H1 (cell line): ENCODE measurements around the gene IQSEC3. TPM values are rescaled to one million over a fixed set of nuclear protein-coding genes. Genes with fewer than 3 reads are reported as not detected.
A peak's percentile ranks its signal among the peaks of the same experiment; 100 is the strongest.

Source experiments
- CTCF ChIA-PET: fragments of 300-600 bp; sonication (Branson Sonifier 250); formaldehyde crosslinking; loops from one replicate; lab custom pipeline; 2021; ENCODE audit not compliant: partially characterized antibody; lab: Charles Lee
- POLR2A ChIA-PET: fragments of 300-600 bp; sonication (Branson Sonifier 250); formaldehyde crosslinking; loops from one replicate; lab custom pipeline; 2021; ENCODE audit warnings: inconsistent platforms; ENCODE audit not compliant: partially characterized antibody; lab: Charles Lee
- DNase-seq, 2 experiments: peaks; one replicate each; pipeline versions ENCODE4 v3.0.0 to v3.0.0-alpha.2; 2010 to 2022; ENCODE audit warnings: low spot score in 2 of 2, low read depth in 1 of 2, mixed read lengths in 1 of 2
- FAIRE-seq: peaks from 2 replicates; lab custom pipeline; 2011; peaks lifted over from hg19 to GRCh38; lab: Jason Lieb, UNC
- H2AFZ ChIP-seq: 2 replicates; pipeline ENCODE4 v1.8.1; 2012; ENCODE audit warnings: low read length, inconsistent platforms
- H2AK5ac ChIP-seq: 2 replicates; pipeline ENCODE4 v1.6.1; 2013; ENCODE audit warnings: low read depth, low read length
- H2BK120ac ChIP-seq: replicated peaks from 2 replicates; pipeline ENCODE3; 2013; ENCODE audit warnings: low read depth, low read length, inconsistent platforms
- H2BK12ac ChIP-seq: 2 replicates; pipeline ENCODE4 v1.6.1; 2013; ENCODE audit warnings: low read depth, low read length
- H2BK15ac ChIP-seq: 2 replicates; pipeline ENCODE4 v1.6.1; 2013; ENCODE audit warnings: low read length
- H2BK20ac ChIP-seq: 2 replicates; pipeline ENCODE4 v1.6.1; 2013; ENCODE audit warnings: low read length
- H2BK5ac ChIP-seq: 2 replicates; pipeline ENCODE4 v1.6.1; 2013; ENCODE audit warnings: low read depth, low read length
- H3K14ac ChIP-seq: 2 replicates; pipeline ENCODE4 v1.6.1; 2013; ENCODE audit warnings: inconsistent platforms; ENCODE audit not compliant: insufficient read length
- H3K18ac ChIP-seq: 2 replicates; pipeline ENCODE4 v1.6.1; 2013; ENCODE audit warnings: low read length; ENCODE audit errors: extremely low read depth
- H3K23ac ChIP-seq: 2 replicates; pipeline ENCODE4 v1.6.1; 2013; ENCODE audit warnings: inconsistent platforms; ENCODE audit not compliant: insufficient read length
- H3K23me2 ChIP-seq: 2 replicates; pipeline ENCODE4 v1.6.1; 2013; ENCODE audit warnings: low read depth, low read length
- H3K27ac ChIP-seq: 2 replicates; pipeline ENCODE4 v1.6.1; 2011; ENCODE audit warnings: low read depth, low read length, inconsistent platforms
- H3K27me3 ChIP-seq, 4 experiments: replicated peaks in 1 of 4; 1 replicate in 1 of 4; 2 replicates in 3 of 4; pipeline versions ENCODE4 v1.6.1 to v1.8.1; 2011 to 2013; ENCODE audit warnings: low read length in 3 of 4, mild to moderate bottlenecking in 3 of 4, inconsistent platforms in 2 of 4, mixed read lengths in 2 of 4, moderate library complexity in 1 of 4; ENCODE audit not compliant: control insufficient read depth in 3 of 4, insufficient read depth in 3 of 4; ENCODE audit errors: extremely low read depth in 1 of 4
- H3K36me3 ChIP-seq, 4 experiments: 2 replicates each; pipeline versions ENCODE4 v1.6.1 to v1.8.1; 2011 to 2013; ENCODE audit warnings: mild to moderate bottlenecking in 4 of 4, low read length in 3 of 4, moderate library complexity in 2 of 4, control low read depth in 1 of 4, inconsistent platforms in 1 of 4; ENCODE audit not compliant: insufficient read depth in 4 of 4, control insufficient read depth in 2 of 4
- H3K4ac ChIP-seq: replicated peaks from 2 replicates; pipeline ENCODE3; 2013; ENCODE audit warnings: low read length, low read depth, mixed read lengths, inconsistent platforms; ENCODE audit not compliant: insufficient read length
- H3K4me1 ChIP-seq, 4 experiments: replicated peaks in 1 of 4; 1 replicate in 1 of 4; 2 replicates in 3 of 4; pipeline versions ENCODE4 v1.6.1 to v1.8.1; 2011 to 2013; ENCODE audit warnings: low read length in 3 of 4, inconsistent platforms in 2 of 4, mixed read lengths in 1 of 4; ENCODE audit not compliant: insufficient read depth in 4 of 4, control insufficient read depth in 3 of 4
- H3K4me2 ChIP-seq, 2 experiments: 2 replicates each; pipeline versions ENCODE4 v1.6.1 to v1.8.1; 2011 to 2013; ENCODE audit warnings: low read depth in 2 of 2, low read length in 2 of 2, control low read depth in 1 of 2, inconsistent platforms in 1 of 2, mild to moderate bottlenecking in 1 of 2; ENCODE audit not compliant: insufficient read depth in 1 of 2
- H3K4me3 ChIP-seq, 4 experiments: fragments of 200-600, 300-600 bp in 1 of 4; sonication (generic), shearing (Covaris generic), sonication (Bioruptor Twin) in 1 of 4; 2 replicates each; pipeline versions ENCODE4 v1.5.1 to v1.8.1; 2011 to 2016; ENCODE audit warnings: low read length in 4 of 4, low read depth in 3 of 4, control low read depth in 2 of 4, inconsistent platforms in 2 of 4, mild to moderate bottlenecking in 2 of 4, mixed read lengths in 1 of 4, moderate library complexity in 1 of 4; ENCODE audit not compliant: insufficient read depth in 2 of 4; ENCODE audit errors: extremely low read depth in 1 of 4
- H3K56ac ChIP-seq: replicated peaks from 2 replicates; pipeline ENCODE3; 2013; ENCODE audit warnings: low read depth, mild to moderate bottlenecking, mixed read lengths, low read length, inconsistent platforms; ENCODE audit not compliant: insufficient read length
- H3K79me1 ChIP-seq: 2 replicates; pipeline ENCODE4 v1.6.1; 2013; ENCODE audit warnings: low read depth, low read length, control low read depth
- H3K79me2 ChIP-seq, 2 experiments: 2 replicates each; pipeline versions ENCODE4 v1.6.1 to v1.8.1; 2012 to 2013; ENCODE audit warnings: low read length in 2 of 2, mild to moderate bottlenecking in 2 of 2, inconsistent platforms in 1 of 2; ENCODE audit not compliant: insufficient read depth in 2 of 2, control insufficient read depth in 1 of 2
- H3K9ac ChIP-seq, 4 experiments: replicated peaks in 1 of 4; 1 replicate in 1 of 4; 2 replicates in 3 of 4; pipeline versions ENCODE4 v1.6.1 to v1.8.1; 2011 to 2013; ENCODE audit warnings: low read depth in 3 of 4, low read length in 3 of 4, control low read depth in 2 of 4, mild to moderate bottlenecking in 2 of 4, moderate library complexity in 2 of 4, inconsistent platforms in 1 of 4; ENCODE audit errors: extremely low read depth in 1 of 4
- H3K9me3 ChIP-seq, 2 experiments: 2 replicates each; pipeline versions ENCODE4 v1.6.1 to v1.8.1; 2012 to 2013; ENCODE audit warnings: mild to moderate bottlenecking in 2 of 2, moderate library complexity in 2 of 2, control low read depth in 1 of 2, inconsistent platforms in 1 of 2, low read depth in 1 of 2, low read length in 1 of 2, mixed read lengths in 1 of 2; ENCODE audit not compliant: insufficient read depth in 2 of 2
- H4K20me1 ChIP-seq, 2 experiments: replicated peaks in 1 of 2; 2 replicates each; pipeline versions ENCODE3 to v1.8.1; 2011 to 2013; ENCODE audit warnings: inconsistent platforms in 2 of 2, low read length in 2 of 2, mild to moderate bottlenecking in 1 of 2; ENCODE audit not compliant: insufficient read depth in 2 of 2, control insufficient read depth in 1 of 2
- H4K5ac ChIP-seq: 2 replicates; pipeline ENCODE4 v1.6.1; 2013; ENCODE audit warnings: low read length, low read depth, mixed read lengths, inconsistent platforms; ENCODE audit not compliant: insufficient read length
- H4K8ac ChIP-seq: 2 replicates; pipeline ENCODE4 v1.8.0; 2013; ENCODE audit warnings: mild to moderate bottlenecking, moderate library complexity, low read length, inconsistent platforms; ENCODE audit not compliant: insufficient read depth; ENCODE audit errors: extremely low read depth
- H4K91ac ChIP-seq: replicated peaks from 2 replicates; pipeline ENCODE3; 2013; ENCODE audit warnings: low read length, mixed read lengths, inconsistent platforms; ENCODE audit not compliant: insufficient read length
- RAD21 ChIP-seq, 2 experiments: IDR thresholded peaks in 1 of 2; conservative IDR thresholded peaks in 1 of 2; 2 replicates each; pipeline ENCODE4 v1.6.1; 2011; ENCODE audit warnings: low read depth in 2 of 2, low read length in 2 of 2, improper control_type of control experiment in 1 of 2, inconsistent platforms in 1 of 2, mild to moderate bottlenecking in 1 of 2, moderate library complexity in 1 of 2
- WGBS, 2 experiments: shearing (Covaris generic) in 1 of 2; methylation state at CpG; one replicate each; pipeline versions ENCODE4 v1.1.6 to v1.1.7; 2013 to 2015; ENCODE audit warnings: low lambda C conversion rate in 2 of 2, mixed read lengths in 2 of 2, inconsistent platforms in 1 of 2, low coverage in 1 of 2, missing lambda C conversion rate in 1 of 2; ENCODE audit not compliant: insufficient replicate concordance in 2 of 2, insufficient coverage in 1 of 2, insufficient read length in 1 of 2; ENCODE audit errors: extremely low coverage in 1 of 2, missing lambda C conversion rate in 1 of 2; 5-methylcytosine and 5-hydroxymethylcytosine counted together
- polyA plus RNA-seq, 7 experiments: library from polyadenylated mRNA; depleted of rRNA in 3 of 7; stranded (reverse) in 5 of 7; unstranded in 2 of 7; fragments of >200 nt in 5 of 7; fragments of 200-250 nt in 2 of 7; gene quantifications; 1 replicate in 5 of 7; 2 replicates in 1 of 7; 4 replicates in 1 of 7; pipeline versions ENCODE4 v1.2.1 to v1.2.3, GENCODE V29; 2011 to 2013; ENCODE audit warnings: missing spikeins in 2 of 7, mixed read lengths in 2 of 7
- total RNA-seq: library from RNA; stranded (reverse); fragmentation: NEBNext Ultra II Directional; extraction: Animal tissue kit (Norgen Biotek cat#: 25700); gene quantifications from 2 replicates; pipeline ENCODE4 v1.2.1, GENCODE V29; 2021
- TF ChIP-seq, protein P1 (sequence below), 3 experiments: IDR thresholded peaks; 1 replicate in 2 of 3; 2 replicates in 1 of 3; pipeline versions ENCODE4 v1.5.1 to v1.6.1; 2011; ENCODE audit warnings: low read length in 3 of 3, mild to moderate bottlenecking in 3 of 3, inconsistent platforms in 2 of 3, low read depth in 1 of 3, moderate library complexity in 1 of 3; ENCODE audit not compliant: insufficient read depth in 1 of 3; ENCODE audit errors: control extremely low read depth in 1 of 3

The IQSEC3 gene
- total and polyA plus RNA-seq, 2 of the 8 experiments (the other 6 are each of a cell fraction or from before 2014, with no cell fraction given) = 1.2 to 3.1 TPM

GRCh38 chr12:169528-170370 is 103.2 kb downstream of the IQSEC3 start:
- H3K9me3 ChIP-seq = no peaks in the 10 kb centered on the region
- no peaks in the 10 kb centered on the region for H3K79me1 ChIP-seq
- POLR2A ChIA-PET = interaction anchor here (1.6 kb wide), 1 partner anchor 15 kb away, joined by 6 read pairs; no protein-coding TSS in a partner anchor
- peak overlapping the region; percentile 72; the same call in 1 of the 2 replicates for H2BK15ac ChIP-seq
- 0 out of 2 replicates have a peak overlapping the region, but pooled peaks have one; percentile 93 for H2BK20ac ChIP-seq
- peak overlapping the region; percentile 60; the same call in 1 of the 2 replicates for H2BK12ac ChIP-seq
- H2BK120ac ChIP-seq = no peak overlapping the region
- H3K4me2 ChIP-seq = 0 out of 4 replicates have a peak overlapping the region, but pooled peaks of 1 of the 2 experiments have one; percentile 19
- FAIRE-seq (no peak), DNase-seq (no peak)
- H3K36me3 ChIP-seq = no peaks in the 10 kb centered on the region
- H3K56ac ChIP-seq = no peak overlapping the region
- 86% methylated on average over 17 of the region's 17 CpGs; no CpG with 5 or more reads in 1 of the 2 experiments for WGBS, 2 experiments
- H4K5ac ChIP-seq = no peak overlapping the region
- H4K8ac ChIP-seq = no peak overlapping the region
- no peak overlapping the region for H3K9ac ChIP-seq
- H2AK5ac ChIP-seq = no peak overlapping the region
- H3K4me3 ChIP-seq = no peak overlapping the region
- peaks cover 3 to 28% (median 20%) of the 10 kb centered on the region in 4 experiments for H3K4me1 ChIP-seq
- peak in 1 of 2 experiments; percentile 20; a peak in 1 of 4 replicates for TF ChIP-seq RAD21 (IDR thresholded peaks at IDR 0.05 in 1 of 2, conservative IDR thresholded peaks at IDR 0.05 in 1 of 2; ENCODE audit: low read depth in 2 of 2, low read length in 2 of 2)
- TF ChIP-seq, protein P1, sequence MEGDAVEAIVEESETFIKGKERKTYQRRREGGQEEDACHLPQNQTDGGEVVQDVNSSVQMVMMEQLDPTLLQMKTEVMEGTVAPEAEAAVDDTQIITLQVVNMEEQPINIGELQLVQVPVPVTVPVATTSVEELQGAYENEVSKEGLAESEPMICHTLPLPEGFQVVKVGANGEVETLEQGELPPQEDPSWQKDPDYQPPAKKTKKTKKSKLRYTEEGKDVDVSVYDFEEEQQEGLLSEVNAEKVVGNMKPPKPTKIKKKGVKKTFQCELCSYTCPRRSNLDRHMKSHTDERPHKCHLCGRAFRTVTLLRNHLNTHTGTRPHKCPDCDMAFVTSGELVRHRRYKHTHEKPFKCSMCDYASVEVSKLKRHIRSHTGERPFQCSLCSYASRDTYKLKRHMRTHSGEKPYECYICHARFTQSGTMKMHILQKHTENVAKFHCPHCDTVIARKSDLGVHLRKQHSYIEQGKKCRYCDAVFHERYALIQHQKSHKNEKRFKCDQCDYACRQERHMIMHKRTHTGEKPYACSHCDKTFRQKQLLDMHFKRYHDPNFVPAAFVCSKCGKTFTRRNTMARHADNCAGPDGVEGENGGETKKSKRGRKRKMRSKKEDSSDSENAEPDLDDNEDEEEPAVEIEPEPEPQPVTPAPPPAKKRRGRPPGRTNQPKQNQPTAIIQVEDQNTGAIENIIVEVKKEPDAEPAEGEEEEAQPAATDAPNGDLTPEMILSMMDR (IDR thresholded peaks at IDR 0.05; ENCODE audit: control extremely low read depth in 1 of 3, insufficient read depth in 1 of 3, low read depth in 1 of 3, low read length in 3 of 3) = no peak
- H3K79me2 ChIP-seq = no peaks in the 10 kb centered on the region
- no peaks in the 10 kb centered on the region for H3K23me2 ChIP-seq
- H3K27ac ChIP-seq = no peak overlapping the region
- H3K27me3 ChIP-seq = peaks cover 0 to 3% (median 2%) of the 10 kb centered on the region in 4 experiments; a peak in 2 of 7 replicates
- H3K4ac ChIP-seq = no peak overlapping the region
- H4K91ac ChIP-seq = peak overlapping the region; percentile 39
- H4K20me1 ChIP-seq = no peaks in the 10 kb centered on the region
- H3K23ac ChIP-seq = no peak overlapping the region
- H3K18ac ChIP-seq = peak overlapping the region; percentile 88
- no peak overlapping the region; the same call in 1 of the 2 replicates for H2BK5ac ChIP-seq
- no peak overlapping the region for H2AFZ ChIP-seq
- CTCF ChIA-PET = interaction anchor here (1.1 to 6.6 kb wide), 10 partner anchors 10 to 52 kb away, joined by 3 to 63 read pairs (median 10); partner anchors contain the start of gene SLC6A12
- no peak overlapping the region for H3K14ac ChIP-seq
